HG03432 (cell line): ENCODE results near the gene TIPARP.

Experiments
- ATAC-seq: cut with Tn5 transposase; IDR thresholded peaks from one replicate; pipeline ENCODE4 v1.9.1; 2021; ENCODE audit warnings: mild to moderate bottlenecking, moderate library complexity; ENCODE audit not compliant: unreplicated experiment

TIPARP gene

GRCh38 chr3:156675830-156676767, 1.7 kb downstream of the TIPARP start:
- ATAC-seq, result no peak

- no peak for ATAC-seq
Observed at GRCh38 chr3:156676768-156677479, 2.5 kb downstream of the TIPARP start.

GRCh38 chr3:156677536-156677935, 3.1 kb downstream of the TIPARP start:
- ATAC-seq, result no peak

GRCh38 chr3:156678197-156678596, 3.8 kb downstream of the TIPARP start:
- ATAC-seq, result no peak

GRCh38 chr3:156680243-156680914, 6.0 kb downstream of the TIPARP start:
- ATAC-seq, result no peak

GRCh38 chr3:156681002-156681401, 6.6 kb downstream of the TIPARP start:
- peak; percentile 77 for ATAC-seq

GRCh38 chr3:156682501-156682900, 8.1 kb downstream of the TIPARP start:
- ATAC-seq, result no peak

GRCh38 chr3:156682963-156683362, 8.6 kb downstream of the TIPARP start:
- no peak for ATAC-seq

- ATAC-seq, result peak; percentile 27
Observed at GRCh38 chr3:156685198-156685597, 10.8 kb downstream of the TIPARP start.

- peak; percentile 37 for ATAC-seq
Observed at GRCh38 chr3:156685752-156686151, 11.4 kb downstream of the TIPARP start.

- no peak for ATAC-seq
Observed at GRCh38 chr3:156687023-156687422, 12.6 kb downstream of the TIPARP start.

- no peak for ATAC-seq
Observed at GRCh38 chr3:156688632-156689452, 14.5 kb downstream of the TIPARP start.

- ATAC-seq, result peak; percentile 11
Observed at GRCh38 chr3:156689608-156690007, 15.2 kb downstream of the TIPARP start.

GRCh38 chr3:156691920-156692319, 17.5 kb downstream of the TIPARP start:
- ATAC-seq, result no peak

- ATAC-seq, result no peak
Observed at GRCh38 chr3:156693166-156693565, 18.8 kb downstream of the TIPARP start.

- ATAC-seq, result no peak
Observed at GRCh38 chr3:156694536-156694935, 20.1 kb downstream of the TIPARP start.

GRCh38 chr3:156702367-156702766, 28.0 kb downstream of the TIPARP start:
- no peak for ATAC-seq

- no peak for ATAC-seq
Observed at GRCh38 chr3:156704370-156705036, 30.1 kb downstream of the TIPARP start.

- peak; percentile 68 for ATAC-seq
Observed at GRCh38 chr3:156705761-156706616, 31.6 kb downstream of the TIPARP start.
